Fibroblast of lung (primary cell): ENCODE data around the gene TMEM51.

ENCODE experiments used
- EZH2 ChIP-seq: IDR thresholded peaks from 2 replicates; pipeline ENCODE4 v1.5.1; 2012; ENCODE audit warnings: low read length, control low read depth, mild to moderate bottlenecking; ENCODE audit errors: missing control alignments
- TF ChIP-seq, protein P1 (sequence below), 2 donors: IDR thresholded peaks in 1 of 2; conservative IDR thresholded peaks in 1 of 2; 1 replicate in 1 of 2; 2 replicates in 1 of 2; pipeline ENCODE4 v1.5.1; 2011 to 2012; ENCODE audit warnings: low read length in 2 of 2, control low read depth in 1 of 2, inconsistent platforms in 1 of 2, low read depth in 1 of 2, mild to moderate bottlenecking in 1 of 2

DNA sequence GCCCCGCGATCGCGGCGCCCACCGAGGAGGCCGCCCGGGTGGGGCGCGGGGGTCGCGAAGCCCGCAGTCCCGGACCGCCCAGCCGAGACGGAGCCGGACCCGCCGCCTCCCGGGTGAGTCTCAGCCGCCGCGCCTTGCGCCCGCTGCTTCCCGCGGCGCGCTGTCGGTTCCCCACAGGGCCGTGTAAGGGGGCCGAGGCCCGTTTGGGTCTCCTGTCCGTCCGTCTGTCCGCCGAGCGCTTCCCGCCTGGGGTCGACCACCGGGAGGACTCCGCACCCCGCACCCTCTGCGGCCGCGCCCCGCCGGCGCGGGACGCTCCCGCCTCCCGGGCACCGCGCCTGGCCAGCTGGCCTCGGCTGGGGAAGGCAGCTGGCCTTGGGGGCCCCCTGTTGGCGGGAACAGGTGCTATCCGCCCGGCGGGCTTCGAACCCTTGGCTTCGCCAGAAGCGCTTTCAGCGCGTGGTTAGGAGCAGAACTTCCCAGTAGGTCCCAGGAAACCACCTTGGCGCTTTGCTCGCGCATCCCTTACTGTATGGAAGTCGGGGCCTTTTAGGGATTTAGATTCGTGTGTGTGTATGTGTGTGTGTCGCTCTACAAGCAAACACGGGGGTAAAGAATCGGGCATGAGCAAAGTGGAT, 414 bp downstream of the TMEM51 start:
- TF ChIP-seq, protein P1, sequence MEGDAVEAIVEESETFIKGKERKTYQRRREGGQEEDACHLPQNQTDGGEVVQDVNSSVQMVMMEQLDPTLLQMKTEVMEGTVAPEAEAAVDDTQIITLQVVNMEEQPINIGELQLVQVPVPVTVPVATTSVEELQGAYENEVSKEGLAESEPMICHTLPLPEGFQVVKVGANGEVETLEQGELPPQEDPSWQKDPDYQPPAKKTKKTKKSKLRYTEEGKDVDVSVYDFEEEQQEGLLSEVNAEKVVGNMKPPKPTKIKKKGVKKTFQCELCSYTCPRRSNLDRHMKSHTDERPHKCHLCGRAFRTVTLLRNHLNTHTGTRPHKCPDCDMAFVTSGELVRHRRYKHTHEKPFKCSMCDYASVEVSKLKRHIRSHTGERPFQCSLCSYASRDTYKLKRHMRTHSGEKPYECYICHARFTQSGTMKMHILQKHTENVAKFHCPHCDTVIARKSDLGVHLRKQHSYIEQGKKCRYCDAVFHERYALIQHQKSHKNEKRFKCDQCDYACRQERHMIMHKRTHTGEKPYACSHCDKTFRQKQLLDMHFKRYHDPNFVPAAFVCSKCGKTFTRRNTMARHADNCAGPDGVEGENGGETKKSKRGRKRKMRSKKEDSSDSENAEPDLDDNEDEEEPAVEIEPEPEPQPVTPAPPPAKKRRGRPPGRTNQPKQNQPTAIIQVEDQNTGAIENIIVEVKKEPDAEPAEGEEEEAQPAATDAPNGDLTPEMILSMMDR (conservative IDR thresholded peaks at IDR 0.05 in 1 of 2, IDR thresholded peaks at IDR 0.05 in 1 of 2; ENCODE audit: low read depth in 1 of 2, low read length in 2 of 2) = peak; percentile 48 to 71
- TF ChIP-seq EZH2 = no peak
